ENCODE data around the gene PLEKHA7.
"Not testable (repeated sequence)": the region's sequence is repeated elsewhere in the genome, so short reads cannot be mapped to it uniquely, and the experiment has no call there.

Gene PLEKHA7

GRCh38 chr11:16876837-16877236 is 137.4 kb downstream of the PLEKHA7 start:
- no peak for DNase-seq

- no peak for DNase-seq
Measured at GRCh38 chr11:16876053-16876752, 138.0 kb downstream of the PLEKHA7 start.

- no peak for DNase-seq
Measured at GRCh38 chr11:16874275-16874975, 139.8 kb downstream of the PLEKHA7 start.

- DNase-seq: no peak
Measured at GRCh38 chr11:16873289-16873688, 140.9 kb downstream of the PLEKHA7 start.

GRCh38 chr11:16871368-16871767 is 142.8 kb downstream of the PLEKHA7 start:
- DNase-seq: no peak

GRCh38 chr11:16867097-16867496 is 147.1 kb downstream of the PLEKHA7 start:
- no peak for DNase-seq

- DNase-seq: not testable (repeated sequence)
Measured at GRCh38 chr11:16864428-16864827, 149.8 kb downstream of the PLEKHA7 start.

- DNase-seq: no peak
Measured at GRCh38 chr11:16863389-16863788, 150.8 kb downstream of the PLEKHA7 start.

GRCh38 chr11:16862726-16863125 is 151.5 kb downstream of the PLEKHA7 start:
- no peak for DNase-seq

GRCh38 chr11:16861862-16862261 is 152.4 kb downstream of the PLEKHA7 start:
- DNase-seq: no peak

- no peak for DNase-seq
Measured at GRCh38 chr11:16860617-16861016, 153.6 kb downstream of the PLEKHA7 start.

GRCh38 chr11:16859651-16860050 is 154.6 kb downstream of the PLEKHA7 start:
- DNase-seq: no peak

- no peak for DNase-seq
Measured at GRCh38 chr11:16857186-16857585, 157.0 kb downstream of the PLEKHA7 start.

GRCh38 chr11:16856022-16856471 is 158.2 kb downstream of the PLEKHA7 start:
- no peak for DNase-seq

GRCh38 chr11:16854979-16855378 is 159.2 kb downstream of the PLEKHA7 start:
- DNase-seq: no peak

GRCh38 chr11:16853859-16854258 is 160.4 kb downstream of the PLEKHA7 start:
- DNase-seq: no peak

GRCh38 chr11:16853266-16853665 is 160.9 kb downstream of the PLEKHA7 start:
- no peak for DNase-seq

- DNase-seq: no peak
Measured at GRCh38 chr11:16846305-16846704, 167.9 kb downstream of the PLEKHA7 start.

- no peak for DNase-seq
Measured at GRCh38 chr11:16844268-16844771, 169.9 kb downstream of the PLEKHA7 start.

- no peak for DNase-seq
Measured at GRCh38 chr11:16843294-16843693, 170.9 kb downstream of the PLEKHA7 start.

- DNase-seq: no peak
Measured at GRCh38 chr11:16841984-16842383, 172.2 kb downstream of the PLEKHA7 start.

- no peak for DNase-seq
Measured at GRCh38 chr11:16841481-16841880, 172.7 kb downstream of the PLEKHA7 start.

- DNase-seq: no peak
Measured at GRCh38 chr11:16840951-16841350, 173.3 kb downstream of the PLEKHA7 start.

- no peak for DNase-seq
Measured at GRCh38 chr11:16839821-16840220, 174.4 kb downstream of the PLEKHA7 start.
